Activated CD8-positive, alpha-beta memory T cell treated with anti-CD3 and anti-CD28 coated beads for 1 hour (primary cell): ENCODE measurements around the gene SMYD3.
"Not testable (repeated sequence)": the region's sequence is repeated elsewhere in the genome, so short reads cannot be mapped to it uniquely, and the experiment has no call there.

Experiments used
- DNase-seq, 2 donors: peaks; one replicate each; pipeline ENCODE4 v3.0.0-alpha.2; 2020; ENCODE audit warnings: low read depth in 1 of 2; ENCODE audit errors: extremely low read depth in 1 of 2

SMYD3 gene

GRCh38 chr1:246364415-246364941, 142.6 kb downstream of the SMYD3 start:
- DNase-seq = no peak

GRCh38 chr1:246357014-246357598, 150.0 kb downstream of the SMYD3 start:
- not testable (repeated sequence) for DNase-seq

GRCh38 chr1:246355411-246356230, 151.5 kb downstream of the SMYD3 start:
- DNase-seq = no peak

- DNase-seq = no peak
Observed at GRCh38 chr1:246351721-246352120, 155.4 kb downstream of the SMYD3 start.

GRCh38 chr1:246350745-246351144, 156.3 kb downstream of the SMYD3 start:
- no peak for DNase-seq

- no peak for DNase-seq
Observed at GRCh38 chr1:246343937-246344336, 163.1 kb downstream of the SMYD3 start.

- DNase-seq = no peak
Observed at GRCh38 chr1:246343251-246343650, 163.8 kb downstream of the SMYD3 start.

DNA sequence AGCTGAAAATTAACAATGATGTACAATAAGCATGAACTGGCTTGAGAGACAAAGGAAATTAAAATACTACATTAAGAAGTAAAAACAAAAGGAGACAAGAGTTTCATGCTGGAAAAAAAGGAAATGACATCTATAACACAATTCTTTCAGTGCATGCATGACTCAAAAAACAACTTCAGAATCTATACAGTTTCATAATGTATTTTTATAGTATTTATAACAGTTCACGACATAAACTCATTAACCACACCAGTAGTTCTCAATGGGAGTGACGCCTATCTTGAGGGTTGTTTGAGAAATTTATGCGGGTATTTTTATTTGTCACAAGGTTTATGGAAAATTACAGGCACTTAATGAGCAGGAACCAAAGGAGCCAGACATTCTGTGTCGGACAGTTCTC, 168.5 kb downstream of the SMYD3 start:
- DNase-seq = no peak

DNA sequence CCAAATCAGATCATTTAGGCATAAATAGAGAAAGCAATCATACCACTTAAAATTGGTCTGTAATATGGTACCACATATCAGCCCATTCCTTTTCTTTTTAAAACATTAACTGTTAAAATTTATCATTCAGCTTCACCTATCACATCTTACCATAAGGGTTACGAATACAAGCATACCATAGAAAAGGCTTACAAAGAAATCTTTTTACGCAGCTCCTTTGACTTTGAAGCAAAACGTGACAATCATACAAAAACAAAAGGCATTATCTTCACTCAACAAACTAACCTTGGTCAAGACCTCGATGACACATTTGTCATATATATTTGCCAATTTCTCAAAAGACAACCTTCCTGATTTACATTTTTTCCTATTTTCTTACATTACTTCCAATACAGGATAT, 169.0 kb downstream of the SMYD3 start:
- no peak for DNase-seq

GRCh38 chr1:246335151-246335550, 171.9 kb downstream of the SMYD3 start:
- no peak for DNase-seq

DNA sequence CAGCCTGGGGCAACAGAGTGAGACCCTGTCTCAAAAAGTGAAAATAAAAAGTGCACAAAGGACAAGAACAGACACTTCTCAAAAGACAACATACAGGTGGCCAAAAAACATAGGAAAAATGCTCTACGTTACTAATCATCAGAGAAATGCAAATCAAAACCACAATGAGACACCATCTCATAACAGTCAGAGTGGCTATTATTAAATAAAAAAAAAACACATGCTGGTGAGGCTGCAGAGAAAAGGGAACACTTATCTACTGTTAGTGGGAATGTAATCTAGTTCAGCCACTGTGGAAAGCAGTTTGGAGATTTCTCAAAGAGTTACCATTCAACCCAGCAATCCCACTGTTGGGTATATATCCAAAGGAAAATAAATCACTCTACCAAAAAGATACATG, 173.2 kb downstream of the SMYD3 start:
- DNase-seq = no peak

DNA sequence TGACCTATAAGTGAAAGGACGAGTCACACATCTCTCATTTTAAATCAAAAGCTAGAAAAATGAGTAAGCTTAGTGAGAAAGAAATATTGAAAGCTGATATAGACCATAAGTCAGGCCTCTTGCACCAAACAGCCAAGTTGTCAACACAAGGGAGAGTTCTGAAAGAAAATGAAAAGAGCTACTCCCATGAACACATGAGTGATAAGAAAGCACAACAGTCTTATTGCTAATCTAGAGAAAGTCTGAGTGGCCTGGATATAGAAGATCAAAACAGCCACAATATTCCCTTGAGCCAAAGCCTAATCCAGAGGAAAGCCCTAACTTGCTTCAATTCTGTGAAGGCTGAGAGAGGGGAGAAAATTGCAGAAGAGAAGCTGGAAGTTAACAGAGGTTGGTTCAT, 175.0 kb downstream of the SMYD3 start:
- no peak for DNase-seq

DNA sequence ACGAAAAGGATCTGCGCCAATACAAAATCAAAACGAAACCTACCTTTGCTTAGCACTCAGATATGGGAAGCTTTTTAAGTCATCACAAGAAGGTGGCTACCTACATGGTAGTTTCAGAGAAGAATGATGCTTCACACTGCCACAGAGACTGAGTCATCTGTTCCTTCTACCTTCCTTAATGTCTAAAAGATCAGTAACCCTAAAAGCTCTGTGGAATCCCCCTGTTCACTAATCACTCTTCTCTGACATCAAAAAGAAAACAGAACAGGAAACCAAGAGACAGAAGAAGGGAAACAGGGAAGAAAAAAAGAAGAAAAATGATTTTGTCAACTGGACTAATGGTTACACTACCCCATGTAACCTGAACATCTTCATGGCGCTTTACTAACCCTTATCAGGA, 177.2 kb downstream of the SMYD3 start:
- no peak for DNase-seq

DNA sequence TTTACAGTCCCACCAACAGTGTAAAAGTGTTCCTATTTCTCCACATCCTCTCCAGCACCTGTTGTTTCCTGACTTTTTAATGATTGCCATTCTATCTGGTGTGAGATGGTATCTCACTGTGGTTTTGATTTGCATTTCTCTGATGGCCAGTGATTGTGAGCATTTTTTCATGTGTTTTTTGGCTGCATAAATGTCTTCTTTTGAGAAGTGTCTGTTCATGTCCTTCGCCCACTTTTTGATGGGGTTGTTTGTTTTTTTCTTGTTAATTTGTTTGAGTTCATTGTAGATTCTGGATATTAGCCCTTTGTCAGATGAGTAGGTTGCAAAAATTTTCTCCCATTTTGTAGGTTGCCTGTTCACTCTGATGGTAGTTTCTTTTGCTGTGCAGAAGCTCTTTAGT, 177.8 kb downstream of the SMYD3 start:
- not testable (repeated sequence) for DNase-seq

- no peak for DNase-seq
Observed at GRCh38 chr1:246324711-246325110, 182.4 kb downstream of the SMYD3 start.

DNA sequence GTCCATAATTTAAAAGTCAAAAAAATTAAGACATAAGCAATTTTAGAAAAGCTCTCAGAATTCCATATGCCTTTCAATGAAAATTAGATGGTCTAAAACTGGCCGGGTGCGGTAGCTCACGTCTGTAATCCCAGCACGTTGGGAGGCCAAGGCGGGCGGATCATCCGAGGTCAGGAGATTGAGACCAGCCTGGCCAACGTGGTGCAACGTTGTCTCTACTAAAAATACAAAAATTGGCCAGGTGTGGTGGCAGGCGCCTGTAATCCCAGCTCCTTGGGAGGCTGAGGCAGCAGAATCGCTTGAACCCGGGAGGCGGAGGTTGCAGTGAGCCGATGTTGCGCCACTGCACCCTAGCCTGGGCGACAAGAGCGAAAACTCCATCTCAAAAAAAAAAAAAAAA, 183.0 kb downstream of the SMYD3 start:
- not testable (repeated sequence) for DNase-seq

- DNase-seq = no peak
Observed at GRCh38 chr1:246320286-246320685, 186.8 kb downstream of the SMYD3 start.

- no peak for DNase-seq
Observed at GRCh38 chr1:246319083-246319714, 187.9 kb downstream of the SMYD3 start.

DNA sequence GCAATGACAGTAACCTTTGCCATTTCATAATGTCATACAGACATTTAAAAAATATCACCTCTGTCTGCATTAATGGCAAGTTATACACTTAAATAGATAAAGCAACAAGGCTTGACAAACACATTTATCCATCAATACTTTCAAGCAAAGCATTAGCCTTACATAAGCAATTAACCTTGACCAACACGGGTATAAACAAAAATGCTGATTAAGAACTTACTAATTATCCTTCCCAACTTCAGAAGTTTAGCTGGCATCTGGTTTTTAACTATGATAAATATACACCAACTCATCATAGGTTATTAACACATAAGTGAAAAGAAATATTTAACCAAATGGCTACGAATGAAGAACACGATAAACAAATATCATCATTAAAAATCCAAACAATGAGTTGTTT, 188.5 kb downstream of the SMYD3 start:
- no peak for DNase-seq

DNA sequence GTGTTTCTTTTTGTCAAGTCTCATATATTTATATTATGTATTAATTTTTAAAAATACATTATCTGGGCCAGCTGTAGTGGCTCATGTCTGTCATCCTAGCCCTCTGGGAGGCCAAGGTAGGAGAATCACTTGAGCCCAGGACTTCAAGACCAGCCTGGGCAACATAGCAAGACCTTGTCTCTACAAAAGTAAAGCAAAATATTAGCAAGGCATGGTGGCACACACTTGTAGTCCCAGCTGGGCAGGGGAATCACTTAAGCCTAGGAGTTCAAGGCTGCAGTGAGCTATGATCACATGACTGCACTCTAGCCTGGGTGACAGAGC, 189.1 kb downstream of the SMYD3 start:
- no peak for DNase-seq

GRCh38 chr1:246317332-246318035, 189.6 kb downstream of the SMYD3 start:
- no peak for DNase-seq
